GM19240 (cell line): ENCODE results near the gene BABAM2.
"Not testable (repeated sequence)": the region's sequence is repeated elsewhere in the genome, so short reads cannot be mapped to it uniquely, and the experiment has no call there.

Source experiments
- DNase-seq: peaks from one replicate; pipeline ENCODE4 v3.0.0; 2011; ENCODE audit warnings: low spot score; ENCODE audit not compliant: insufficient read length

Gene BABAM2

GRCh38 chr2:28326881-28327505 lies 436.5 kb downstream of the BABAM2 start:
- DNase-seq: no peak

GRCh38 chr2:28327581-28327955 lies 437.0 kb downstream of the BABAM2 start:
- DNase-seq: no peak

GRCh38 chr2:28327956-28328922 lies 437.7 kb downstream of the BABAM2 start:
- no peak for DNase-seq

GRCh38 chr2:28329184-28329583 lies 438.7 kb downstream of the BABAM2 start:
- no peak for DNase-seq

- not testable (repeated sequence) for DNase-seq
Measured at GRCh38 chr2:28330722-28331121, 440.2 kb downstream of the BABAM2 start.

- not testable (repeated sequence) for DNase-seq
Measured at GRCh38 chr2:28331797-28332196, 441.3 kb downstream of the BABAM2 start.

GRCh38 chr2:28332696-28333095 lies 442.2 kb downstream of the BABAM2 start:
- DNase-seq: no peak

- DNase-seq: no peak
Measured at GRCh38 chr2:28333606-28334526, 443.3 kb downstream of the BABAM2 start.

GRCh38 chr2:28334527-28334894 lies 444.0 kb downstream of the BABAM2 start:
- DNase-seq: no peak

GRCh38 chr2:28335265-28335664 lies 444.7 kb downstream of the BABAM2 start:
- DNase-seq: not testable (repeated sequence)

- DNase-seq: no peak
Measured at GRCh38 chr2:28335666-28336065, 445.1 kb downstream of the BABAM2 start.

- no peak for DNase-seq
Measured at GRCh38 chr2:28336264-28336980, 445.9 kb downstream of the BABAM2 start.

GRCh38 chr2:28336982-28337627 lies 446.6 kb downstream of the BABAM2 start:
- no peak for DNase-seq

GRCh38 chr2:28338046-28338817 lies 447.7 kb downstream of the BABAM2 start:
- no peak for DNase-seq

- no peak for DNase-seq
Measured at GRCh38 chr2:28338831-28339321, 448.3 kb downstream of the BABAM2 start.

GRCh38 chr2:28339516-28340175 lies 449.1 kb downstream of the BABAM2 start:
- DNase-seq: no peak

GRCh38 chr2:28340312-28341202 lies 450.0 kb downstream of the BABAM2 start:
- DNase-seq: no peak
